Keratinocyte (primary cell): Measurements from ENCODE around the gene FBN1. TPM values are rescaled to one million over a fixed set of nuclear protein-coding genes. Genes with fewer than 3 reads are reported as not detected.

Source experiments
- DNase-seq: peaks from one replicate; pipeline ENCODE4 v3.0.0-alpha.2; 2011; ENCODE audit warnings: low read depth, missing footprints, low spot score
- FAIRE-seq: peaks from 2 replicates; lab custom pipeline; 2011; peaks lifted over from hg19 to GRCh38; lab: Jason Lieb, UNC
- H2AFZ ChIP-seq: 2 replicates; pipeline ENCODE4 v1.6.0; 2012; ENCODE audit warnings: low read length, control low read depth, inconsistent platforms; ENCODE audit not compliant: control insufficient read depth
- H3K27ac ChIP-seq: 2 replicates; pipeline ENCODE4 v1.5.1; 2011; ENCODE audit warnings: low read length; ENCODE audit not compliant: control insufficient read depth, insufficient read depth
- H3K27me3 ChIP-seq: 3 replicates; pipeline ENCODE4 v1.6.0; 2011; ENCODE audit warnings: low read length; ENCODE audit not compliant: control insufficient read depth, insufficient read depth; ENCODE audit errors: extremely low read depth
- H3K36me3 ChIP-seq, 2 experiments: 2 replicates in 1 of 2; 3 replicates in 1 of 2; pipeline ENCODE4 v1.5.1; 2011; ENCODE audit warnings: low read length in 2 of 2, mild to moderate bottlenecking in 1 of 2; ENCODE audit not compliant: control insufficient read depth in 2 of 2, insufficient read depth in 2 of 2; ENCODE audit errors: extremely low read depth in 1 of 2
- H3K4me1 ChIP-seq: 3 replicates; pipeline ENCODE4 v1.5.1; 2011; ENCODE audit warnings: low read length; ENCODE audit not compliant: control insufficient read depth, insufficient read depth; ENCODE audit errors: extremely low read depth
- H3K4me2 ChIP-seq: 3 replicates; pipeline ENCODE4 v1.6.0; 2011; ENCODE audit warnings: low read depth, low read length; ENCODE audit not compliant: control insufficient read depth, insufficient read depth; ENCODE audit errors: extremely low read depth
- H3K4me3 ChIP-seq, 3 experiments: fragments of 200-600 bp in 1 of 3; sonication (generic) in 1 of 3; 2 replicates in 2 of 3; 3 replicates in 1 of 3; pipeline ENCODE4 v1.5.1; 2011 to 2016; ENCODE audit warnings: low read length in 3 of 3, mild to moderate bottlenecking in 3 of 3, control low read depth in 2 of 3, inconsistent platforms in 1 of 3, low read depth in 1 of 3, mixed read lengths in 1 of 3, mixed run types in 1 of 3, moderate library complexity in 1 of 3; ENCODE audit not compliant: control insufficient read depth in 2 of 3, insufficient read depth in 2 of 3; ENCODE audit errors: extremely low read depth in 1 of 3
- H3K79me2 ChIP-seq: 2 replicates; pipeline ENCODE4 v1.6.0; 2012; ENCODE audit warnings: low read length; ENCODE audit not compliant: control insufficient read depth, insufficient read depth
- H3K9ac ChIP-seq: 3 replicates; pipeline ENCODE4 v1.6.0; 2011; ENCODE audit warnings: low read length; ENCODE audit not compliant: control insufficient read depth, insufficient read depth; ENCODE audit errors: extremely low read depth
- H3K9me1 ChIP-seq: 3 replicates; pipeline ENCODE4 v1.6.0; 2011; ENCODE audit warnings: low read length; ENCODE audit not compliant: control insufficient read depth, insufficient read depth; ENCODE audit errors: extremely low read depth
- H3K9me3 ChIP-seq: 2 replicates; pipeline ENCODE4 v1.5.1; 2012; ENCODE audit warnings: low read depth, low read length; ENCODE audit not compliant: control insufficient read depth
- H4K20me1 ChIP-seq: 3 replicates; pipeline ENCODE4 v1.6.0; 2011; ENCODE audit warnings: low read length; ENCODE audit not compliant: control insufficient read depth, insufficient read depth; ENCODE audit errors: extremely low read depth
- EZH2 ChIP-seq: IDR thresholded peaks from one replicate; pipeline ENCODE4 v1.6.1; 2012; ENCODE audit warnings: inconsistent platforms, mild to moderate bottlenecking, low read length, moderate library complexity
- dilution Hi-C: fragments of 300-500 bp; cut with MboI; formaldehyde crosslinking; loops from one replicate; pipeline ENCODE4 v1.7.0; 2020; ENCODE audit warnings: low sequenced_read_pairs; ENCODE audit not compliant: extremely low pct_ligation_motif_present
- polyA plus RNA-seq, 5 experiments: library from polyadenylated mRNA; depleted of rRNA in 3 of 5; stranded (reverse) in 3 of 5; stranded (forward) in 1 of 5; unstranded in 1 of 5; fragments of >200 nt; gene quantifications; 1 replicate in 1 of 5; 2 replicates in 3 of 5; 3 replicates in 1 of 5; pipeline versions ENCODE4 v1.2.1 to v1.2.3, GENCODE V29; 2011 to 2012; ENCODE audit warnings: missing spikeins in 2 of 5, low read depth in 1 of 5, low replicate concordance in 1 of 5
- TF ChIP-seq, protein P1 (sequence below), 3 experiments: IDR thresholded peaks in 1 of 3; conservative IDR thresholded peaks in 1 of 3; optimal IDR thresholded peaks in 1 of 3; 2 replicates in 2 of 3; 3 replicates in 1 of 3; pipeline versions ENCODE3 to v1.5.1; 2011; ENCODE audit warnings: low read length in 3 of 3, mild to moderate bottlenecking in 3 of 3, moderate library complexity in 2 of 3, control low read depth in 1 of 3, inconsistent platforms in 1 of 3; ENCODE audit not compliant: insufficient read depth in 2 of 3; ENCODE audit errors: extremely low read depth in 1 of 3

FBN1 gene
- polyA plus RNA-seq, 1 donor (not counting 4 experiments of a cell fraction or from before 2014, with no cell fraction given), result 3.5 TPM

DNA sequence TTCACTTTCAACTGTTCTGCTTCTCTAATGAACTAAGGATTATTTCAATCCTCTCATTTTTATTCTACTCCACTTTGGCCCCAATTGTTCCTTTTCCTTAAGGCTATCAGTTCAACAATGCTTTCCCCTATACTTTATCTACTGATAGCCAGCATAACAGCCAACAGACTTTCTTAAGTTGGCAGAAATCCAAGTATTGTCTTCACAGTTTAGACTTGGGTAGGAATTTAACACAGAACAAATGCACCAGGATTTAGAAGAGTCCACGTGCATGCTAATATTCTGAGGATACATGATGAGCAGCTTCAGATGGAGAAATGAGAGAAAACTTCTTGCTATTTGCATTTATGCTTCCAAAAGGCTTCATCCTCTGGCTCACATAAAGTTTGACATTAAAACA, 54.8 kb downstream of the FBN1 start:
- Histone ChIP-seq H3K4me2 (no peak overlapping the region), H3K27ac (no peak overlapping the region), H3K27me3 (no peaks in the 10 kb centered on the region), H3K79me2 (no peaks in the 10 kb centered on the region), H3K4me3 (no peak overlapping the region), H3K9me1 (no peaks in the 10 kb centered on the region), H3K9ac (no peak overlapping the region), H3K36me3 (no peaks in the 10 kb centered on the region), H4K20me1 (no peaks in the 10 kb centered on the region), H3K9me3 (no peaks in the 10 kb centered on the region), H2AFZ (no peak overlapping the region), H3K4me1 (no peaks in the 10 kb centered on the region)
- dilution Hi-C loops, result no loop called here
- TF ChIP-seq, protein P1, sequence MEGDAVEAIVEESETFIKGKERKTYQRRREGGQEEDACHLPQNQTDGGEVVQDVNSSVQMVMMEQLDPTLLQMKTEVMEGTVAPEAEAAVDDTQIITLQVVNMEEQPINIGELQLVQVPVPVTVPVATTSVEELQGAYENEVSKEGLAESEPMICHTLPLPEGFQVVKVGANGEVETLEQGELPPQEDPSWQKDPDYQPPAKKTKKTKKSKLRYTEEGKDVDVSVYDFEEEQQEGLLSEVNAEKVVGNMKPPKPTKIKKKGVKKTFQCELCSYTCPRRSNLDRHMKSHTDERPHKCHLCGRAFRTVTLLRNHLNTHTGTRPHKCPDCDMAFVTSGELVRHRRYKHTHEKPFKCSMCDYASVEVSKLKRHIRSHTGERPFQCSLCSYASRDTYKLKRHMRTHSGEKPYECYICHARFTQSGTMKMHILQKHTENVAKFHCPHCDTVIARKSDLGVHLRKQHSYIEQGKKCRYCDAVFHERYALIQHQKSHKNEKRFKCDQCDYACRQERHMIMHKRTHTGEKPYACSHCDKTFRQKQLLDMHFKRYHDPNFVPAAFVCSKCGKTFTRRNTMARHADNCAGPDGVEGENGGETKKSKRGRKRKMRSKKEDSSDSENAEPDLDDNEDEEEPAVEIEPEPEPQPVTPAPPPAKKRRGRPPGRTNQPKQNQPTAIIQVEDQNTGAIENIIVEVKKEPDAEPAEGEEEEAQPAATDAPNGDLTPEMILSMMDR (optimal IDR thresholded peaks at IDR 0.05 in 1 of 3, IDR thresholded peaks at IDR 0.05 in 1 of 3, conservative IDR thresholded peaks at IDR 0.05 in 1 of 3; ENCODE audit: extremely low read depth in 1 of 3, insufficient read depth in 2 of 3, low read length in 3 of 3), result no peak
- TF ChIP-seq EZH2, result no peak
- DNase-seq (no peak), FAIRE-seq (no peak)

DNA sequence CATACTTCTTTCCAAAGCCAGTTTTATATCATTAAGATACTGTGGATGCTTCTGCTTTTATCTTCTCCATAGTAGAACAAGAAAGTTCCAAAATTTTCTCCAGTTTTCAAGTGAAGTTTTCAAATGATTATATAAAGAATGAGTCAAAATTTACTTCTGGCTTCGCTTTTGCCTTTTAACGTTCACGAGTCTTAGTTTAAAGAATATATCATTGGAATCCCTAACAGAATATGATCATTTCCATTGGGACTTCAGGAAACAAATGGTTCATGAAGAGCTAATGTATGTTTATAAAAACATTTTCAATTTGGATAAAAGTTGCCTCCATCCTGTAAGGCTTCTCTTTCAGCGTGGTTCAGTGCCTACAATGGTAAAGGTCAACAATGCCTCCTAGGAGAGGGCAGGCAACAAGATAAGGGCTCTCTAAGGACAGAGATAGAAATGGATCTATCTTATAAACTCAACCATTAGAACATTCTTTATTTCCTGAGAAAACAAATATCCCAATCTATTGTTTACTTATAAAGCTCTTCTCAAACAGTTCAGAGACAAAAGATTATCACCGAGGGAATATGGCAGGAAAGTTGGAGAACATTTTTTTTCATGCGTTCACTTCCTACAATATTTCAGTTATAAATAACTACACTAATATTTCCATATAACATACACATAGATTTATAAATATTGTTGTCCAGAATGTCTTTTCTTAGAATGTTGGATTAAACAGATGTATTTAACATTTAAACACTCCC, 60.5 kb downstream of the FBN1 start:
- dilution Hi-C loops, result no loop called here
- no peak overlapping the region for H3K4me3 ChIP-seq

More for the DNA sequence above, 60.5 kb downstream of the FBN1 start:
- Histone ChIP-seq H3K9me3 (no peaks in the 10 kb centered on the region), H2AFZ (no peak overlapping the region), H4K20me1 (no peaks in the 10 kb centered on the region), H3K4me1 (peaks cover 4% of the 10 kb centered on the region), H3K36me3 (no peaks in the 10 kb centered on the region), H3K79me2 (no peaks in the 10 kb centered on the region), H3K4me2 (no peak overlapping the region), H3K9ac (no peak overlapping the region), H3K27me3 (no peaks in the 10 kb centered on the region), H3K9me1 (no peaks in the 10 kb centered on the region), H3K27ac (no peak overlapping the region)
- FAIRE-seq (no peak), DNase-seq (no peak)
- TF ChIP-seq, protein P1 (optimal IDR thresholded peaks at IDR 0.05 in 1 of 3, IDR thresholded peaks at IDR 0.05 in 1 of 3, conservative IDR thresholded peaks at IDR 0.05 in 1 of 3; ENCODE audit: extremely low read depth in 1 of 3, insufficient read depth in 2 of 3, low read length in 3 of 3), result no peak
- no peak for TF ChIP-seq EZH2
